Thyroid gland (tissue), 4 donors: Measurements from ENCODE around the gene TSHZ2.

Source experiments
- POLR2A ChIP-seq, 2 donors: fragments of 450-650 bp; IDR thresholded peaks; one replicate each; pipeline ENCODE4 v1.6.1; 2017; ENCODE audit warnings: antibody characterized with exemption in 2 of 2, mild to moderate bottlenecking in 2 of 2, moderate library complexity in 1 of 2
- TF ChIP-seq, protein P1 (sequence below), 6 experiments: fragments of 200-600 bp in 3 of 6; fragments of 450-650 bp in 3 of 6; sonication (generic) in 3 of 6; IDR thresholded peaks; one replicate each; pipeline ENCODE4 v1.5.1; 2016 to 2019; ENCODE audit warnings: antibody characterized with exemption in 6 of 6, mild to moderate bottlenecking in 2 of 6, inconsistent platforms in 1 of 6, moderate library complexity in 1 of 6

DNA sequence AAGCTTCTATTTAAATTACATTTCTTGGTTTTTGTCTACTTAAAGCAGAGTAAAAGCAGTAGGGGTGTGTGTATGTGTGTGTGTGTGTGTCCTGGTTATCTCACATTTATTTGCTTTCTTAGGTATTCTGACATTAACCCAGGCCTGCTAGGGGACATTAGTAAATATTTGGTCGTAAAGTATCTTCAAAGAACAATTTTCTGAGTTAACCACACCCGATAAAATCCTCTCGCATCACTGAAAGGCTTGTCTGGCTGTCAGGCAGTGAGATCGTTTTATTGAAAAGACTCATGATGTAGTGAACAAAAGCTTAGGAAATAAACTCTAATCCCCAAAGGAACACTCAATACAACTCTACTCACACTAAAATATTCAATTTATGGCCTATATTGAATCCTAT is 543.6 kb downstream of the TSHZ2 start:
- TF ChIP-seq, protein P1, sequence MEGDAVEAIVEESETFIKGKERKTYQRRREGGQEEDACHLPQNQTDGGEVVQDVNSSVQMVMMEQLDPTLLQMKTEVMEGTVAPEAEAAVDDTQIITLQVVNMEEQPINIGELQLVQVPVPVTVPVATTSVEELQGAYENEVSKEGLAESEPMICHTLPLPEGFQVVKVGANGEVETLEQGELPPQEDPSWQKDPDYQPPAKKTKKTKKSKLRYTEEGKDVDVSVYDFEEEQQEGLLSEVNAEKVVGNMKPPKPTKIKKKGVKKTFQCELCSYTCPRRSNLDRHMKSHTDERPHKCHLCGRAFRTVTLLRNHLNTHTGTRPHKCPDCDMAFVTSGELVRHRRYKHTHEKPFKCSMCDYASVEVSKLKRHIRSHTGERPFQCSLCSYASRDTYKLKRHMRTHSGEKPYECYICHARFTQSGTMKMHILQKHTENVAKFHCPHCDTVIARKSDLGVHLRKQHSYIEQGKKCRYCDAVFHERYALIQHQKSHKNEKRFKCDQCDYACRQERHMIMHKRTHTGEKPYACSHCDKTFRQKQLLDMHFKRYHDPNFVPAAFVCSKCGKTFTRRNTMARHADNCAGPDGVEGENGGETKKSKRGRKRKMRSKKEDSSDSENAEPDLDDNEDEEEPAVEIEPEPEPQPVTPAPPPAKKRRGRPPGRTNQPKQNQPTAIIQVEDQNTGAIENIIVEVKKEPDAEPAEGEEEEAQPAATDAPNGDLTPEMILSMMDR (IDR thresholded peaks at IDR 0.05) = no peak
- TF ChIP-seq POLR2A (IDR thresholded peaks at IDR 0.05) = no peak
